HG03520 (cell line): Measurements from ENCODE around the gene PYGL.
"Not testable (repeated sequence)": the region's sequence is repeated elsewhere in the genome, so short reads cannot be mapped to it uniquely, and the experiment has no call there.

Source experiments
- ATAC-seq: cut with Tn5 transposase; IDR thresholded peaks from one replicate; pipeline ENCODE4 v1.9.1; 2021; ENCODE audit warnings: mild to moderate bottlenecking, moderate library complexity; ENCODE audit not compliant: unreplicated experiment

PYGL gene

DNA sequence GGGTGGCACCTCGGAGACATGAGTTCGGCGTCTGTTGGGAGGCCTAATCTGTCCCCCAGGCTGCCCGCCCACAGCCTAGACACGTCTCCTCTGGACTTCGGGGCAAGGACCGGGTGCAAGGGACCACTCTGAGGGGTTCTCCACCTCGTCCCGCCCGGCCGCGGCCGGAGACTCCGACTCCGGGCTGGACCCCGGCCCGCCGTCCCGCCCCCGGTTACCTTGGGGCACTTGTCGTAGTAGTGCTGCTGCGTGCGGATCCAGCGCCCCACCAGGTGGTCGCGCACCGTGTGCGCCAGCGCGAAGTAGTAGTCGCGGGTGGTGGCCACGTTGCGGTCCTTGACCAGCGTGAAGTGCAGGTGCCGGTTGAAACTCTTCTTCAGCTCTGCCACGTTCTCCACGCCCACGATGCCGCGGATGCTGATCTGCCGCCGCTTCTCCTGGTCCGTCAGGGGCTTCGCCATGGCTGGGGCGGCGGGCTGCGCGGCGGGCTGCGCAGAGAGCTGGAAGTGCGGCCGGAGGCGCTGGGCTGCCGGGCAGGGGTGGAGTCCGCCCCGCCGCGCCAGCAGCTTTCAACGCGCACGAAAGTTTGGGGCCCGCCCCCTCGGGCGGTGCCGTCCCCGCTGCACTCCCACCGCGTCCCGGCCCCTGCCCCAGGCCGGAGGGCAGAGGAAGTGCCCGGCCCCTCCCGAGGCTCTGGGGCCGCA is at the start of gene PYGL:
PYGL (minus strand) TSS at position 541 of the 704 bp plus-strand sequence; CDS start at position 461, 80 bp downstream.
- no peak for ATAC-seq

DNA sequence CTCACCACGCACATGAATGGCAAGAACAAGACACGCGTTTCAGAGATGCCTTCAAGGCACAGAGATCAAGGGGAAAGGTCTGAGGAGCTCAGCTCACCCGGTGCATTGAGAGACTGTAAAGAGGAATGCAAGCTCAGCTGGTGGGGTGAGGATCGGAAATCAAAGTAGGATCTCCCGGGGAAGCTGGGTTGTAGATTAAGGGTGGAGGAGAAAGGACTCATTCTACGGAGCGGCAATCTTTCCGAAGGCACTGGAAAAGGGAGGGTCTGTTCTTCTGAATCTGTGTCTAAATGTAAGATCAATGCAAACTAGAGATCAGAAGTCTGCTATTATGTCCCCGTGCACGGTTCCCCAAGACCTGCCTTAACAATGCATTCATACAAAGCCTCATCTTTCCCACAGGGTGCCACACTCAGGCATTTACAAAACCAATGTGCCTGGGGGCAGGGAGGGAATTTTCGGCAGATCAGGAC is 41.6 kb upstream of the PYGL start:
- no peak for ATAC-seq

DNA sequence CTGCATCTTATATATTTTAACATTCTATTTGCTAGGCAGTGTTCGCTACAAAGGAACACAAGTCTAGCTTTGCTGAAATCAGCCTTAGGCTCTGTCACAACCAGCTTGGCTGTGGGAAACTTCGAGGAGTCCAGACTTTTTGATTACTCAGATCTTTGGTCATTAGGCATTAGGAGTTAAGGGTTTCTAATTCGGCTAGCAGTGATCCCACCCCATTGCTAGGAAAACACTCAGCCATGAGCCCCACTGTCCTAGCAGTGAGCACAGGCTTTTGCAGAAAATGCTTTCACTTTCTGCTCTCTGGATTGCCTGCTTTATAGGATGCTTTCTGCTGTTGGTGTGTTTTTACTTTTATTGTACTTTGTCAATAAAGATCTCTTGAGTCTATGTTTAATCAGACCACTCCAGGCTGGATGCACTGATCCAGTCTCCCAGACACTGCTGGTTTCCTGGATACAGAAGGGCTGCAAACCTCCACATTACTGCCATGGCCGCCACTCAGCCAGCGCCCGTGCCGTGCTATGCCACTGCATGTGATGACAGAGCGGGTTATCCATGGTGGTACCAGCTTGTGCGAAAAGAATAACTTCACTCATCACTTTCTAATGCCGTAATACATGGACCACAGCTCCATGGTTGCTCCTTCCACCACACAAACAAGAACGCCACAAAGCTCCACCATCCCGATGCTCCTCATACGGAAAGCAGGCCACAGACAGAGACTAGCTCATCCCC is 41.0 kb upstream of the PYGL start:
- no peak for ATAC-seq

DNA sequence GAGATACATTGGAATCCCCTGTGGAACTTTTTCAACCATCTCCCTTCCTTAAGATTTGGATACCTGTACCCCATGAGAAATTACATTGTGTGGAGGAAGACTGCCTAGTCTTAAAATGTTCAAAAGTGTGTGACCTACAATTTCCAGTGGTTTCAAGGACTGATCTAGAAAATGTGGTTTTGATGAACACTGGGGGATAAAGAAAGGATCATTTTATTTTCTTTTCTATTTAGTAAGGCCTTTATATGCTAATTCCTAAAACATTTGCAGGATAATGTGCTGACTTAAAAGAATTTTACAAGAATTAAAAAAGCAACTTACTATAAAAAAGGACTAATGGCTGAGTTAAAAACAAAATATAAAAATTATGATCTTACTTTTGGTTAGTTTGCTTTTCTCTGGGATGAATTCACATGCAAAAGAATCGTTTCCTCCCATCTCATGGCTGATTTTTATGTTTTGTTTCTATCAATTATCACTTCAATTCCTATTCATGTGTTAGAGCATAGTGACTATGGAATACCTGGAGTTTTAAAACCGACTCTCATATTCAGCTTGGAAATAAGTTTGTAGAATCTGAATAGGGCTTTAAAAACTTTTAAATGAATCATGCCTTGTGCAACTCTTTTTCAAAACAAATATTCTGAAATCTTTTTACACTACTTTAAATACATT is 39.9 kb upstream of the PYGL start:
- ATAC-seq = no peak

DNA sequence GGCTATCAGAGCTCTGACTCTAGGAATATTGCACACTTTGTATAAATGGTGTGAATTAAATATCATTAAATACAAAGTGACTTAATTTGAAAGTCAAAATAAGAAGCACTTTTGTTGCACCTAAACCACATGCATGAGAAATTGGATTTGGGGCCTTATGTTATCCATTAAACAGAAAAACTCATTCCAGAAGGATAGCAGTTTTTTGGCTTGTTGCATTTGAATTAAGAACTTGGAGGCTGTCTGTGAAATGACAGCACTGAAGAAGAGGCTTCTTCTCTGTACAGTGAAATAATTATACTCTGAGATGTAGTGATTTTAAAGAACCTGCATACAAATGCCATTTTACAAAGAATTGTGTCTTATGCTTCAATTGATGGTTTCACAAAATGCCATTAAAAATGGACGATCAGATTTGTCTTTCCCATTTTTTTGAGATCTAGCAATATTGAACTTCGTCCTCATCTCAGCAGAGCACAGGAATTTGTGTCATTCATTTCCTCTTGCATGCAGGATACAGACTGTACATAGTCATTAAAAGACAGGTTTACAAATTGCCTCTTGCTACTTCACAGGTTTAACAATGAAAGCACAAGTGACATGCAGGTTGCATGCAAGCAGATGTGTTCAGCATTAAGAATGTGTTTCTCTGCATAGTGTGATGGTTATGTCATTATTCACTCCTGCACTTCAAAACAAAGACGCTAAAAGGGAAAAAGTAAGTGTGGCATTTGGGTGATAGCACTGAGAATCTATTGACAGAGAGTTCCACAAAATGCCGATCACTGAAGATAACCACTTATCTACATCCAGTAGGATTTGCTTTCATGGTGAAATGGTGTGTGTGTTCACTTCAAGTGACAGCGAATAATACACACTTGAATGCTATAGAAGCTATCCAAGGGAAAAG is 35.9 kb upstream of the PYGL start:
- no peak for ATAC-seq

DNA sequence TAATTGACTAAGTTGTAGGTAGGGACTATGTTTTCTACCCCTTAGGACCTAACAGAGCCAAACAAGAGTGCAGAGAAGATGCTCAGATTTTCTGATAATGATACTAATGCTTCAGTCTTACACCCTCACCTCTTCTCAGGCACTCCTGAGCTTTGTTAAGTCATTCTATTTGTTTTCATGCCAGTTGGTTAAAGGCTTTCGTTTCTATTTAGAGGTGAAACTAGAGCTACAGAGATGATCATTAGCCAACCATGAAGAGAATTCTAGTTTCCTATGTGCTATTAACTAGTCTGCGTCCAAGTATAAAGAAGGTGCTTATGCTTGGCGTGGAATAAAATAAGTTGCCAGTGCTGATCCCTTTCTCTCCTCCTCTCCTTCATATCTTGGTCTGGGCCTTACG is 34.6 kb upstream of the PYGL start:
- peak; percentile 85 for ATAC-seq

DNA sequence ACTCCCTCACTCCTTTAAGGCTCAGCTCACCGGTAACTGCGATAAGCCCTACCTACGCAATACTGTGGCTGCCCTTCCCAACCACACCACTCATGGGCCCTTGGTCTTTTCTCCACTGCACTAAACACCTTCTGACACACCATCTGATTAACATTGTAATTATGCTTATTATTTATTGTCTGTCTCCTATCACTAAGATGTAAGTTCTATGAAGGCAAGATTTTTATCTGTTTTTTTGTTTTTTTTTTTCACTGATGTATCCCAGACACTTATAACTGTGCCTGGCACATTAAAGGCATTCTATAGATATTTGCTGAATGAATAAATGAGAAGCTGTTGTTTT is 34.2 kb upstream of the PYGL start:
- ATAC-seq = no peak

DNA sequence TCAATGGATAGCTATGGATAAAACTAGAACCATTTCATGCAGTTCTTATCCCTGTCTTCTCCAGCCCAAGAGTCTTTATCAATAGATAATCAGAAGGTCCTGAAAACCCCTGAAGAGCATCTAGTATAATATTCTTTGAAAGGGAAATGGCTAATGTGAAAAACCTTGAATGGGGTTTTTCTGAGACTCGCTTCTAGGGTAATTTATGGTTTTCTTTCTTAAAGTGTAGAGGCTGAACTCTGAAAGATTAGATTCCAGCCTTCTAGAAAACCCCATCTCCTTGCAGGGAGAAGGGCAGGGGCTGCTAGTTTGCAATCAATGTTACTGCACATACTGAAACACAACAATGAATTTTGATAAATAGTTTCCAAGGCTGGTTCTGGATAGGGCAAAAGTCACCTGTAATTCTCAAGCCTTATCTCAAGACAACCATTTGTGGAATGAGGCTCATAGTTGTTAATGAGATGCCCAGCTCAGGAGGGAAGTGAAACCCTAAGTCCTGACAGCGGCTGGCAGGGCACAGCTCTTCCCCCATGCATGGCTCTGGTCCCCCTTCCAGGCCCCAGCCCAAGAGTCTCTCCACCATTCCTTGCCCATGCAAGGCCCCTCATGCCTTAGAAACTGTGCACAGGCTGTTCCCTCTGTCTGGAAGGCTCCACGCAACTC is 33.7 kb upstream of the PYGL start:
- no peak for ATAC-seq

DNA sequence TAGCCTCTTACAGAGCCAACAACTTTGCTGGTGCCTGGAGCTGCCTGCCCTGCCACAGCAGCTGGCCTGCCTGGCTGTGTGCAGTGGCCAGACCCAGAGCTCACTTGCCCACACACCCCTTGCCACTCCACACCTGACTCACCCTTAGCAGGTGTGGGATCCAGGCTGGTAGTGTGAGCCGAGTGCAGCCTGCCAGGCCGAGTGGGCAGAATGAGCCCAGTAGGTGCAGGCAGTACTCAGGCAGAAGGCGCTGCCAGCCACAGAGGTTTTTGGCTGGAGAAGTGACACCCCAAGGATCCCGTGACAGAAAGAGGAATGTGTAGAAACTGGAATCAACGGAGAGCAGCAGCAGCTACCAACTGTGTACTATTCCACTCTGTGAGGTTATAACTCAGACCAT is 29.8 kb upstream of the PYGL start:
- no peak for ATAC-seq

DNA sequence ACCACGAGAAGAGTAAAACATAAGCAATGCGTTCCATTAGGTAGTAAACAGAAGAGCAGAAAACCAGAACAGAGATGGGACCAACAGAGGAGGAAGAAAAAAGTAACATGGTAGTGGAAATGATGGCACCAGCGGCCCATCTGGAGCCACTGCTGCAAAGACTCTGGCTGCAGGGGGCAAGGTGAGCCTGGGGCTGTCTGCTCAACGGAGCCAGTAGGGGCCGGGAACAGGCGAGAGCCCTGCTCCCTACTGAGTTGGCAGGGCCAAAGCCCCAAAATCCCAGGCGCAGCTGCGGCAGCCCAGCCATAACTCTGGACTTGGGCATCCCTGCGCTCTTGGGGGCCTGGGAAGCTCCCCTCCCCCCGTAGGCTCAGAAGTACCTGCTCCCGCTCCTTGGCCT is 28.5 kb upstream of the PYGL start:
- no peak for ATAC-seq

DNA sequence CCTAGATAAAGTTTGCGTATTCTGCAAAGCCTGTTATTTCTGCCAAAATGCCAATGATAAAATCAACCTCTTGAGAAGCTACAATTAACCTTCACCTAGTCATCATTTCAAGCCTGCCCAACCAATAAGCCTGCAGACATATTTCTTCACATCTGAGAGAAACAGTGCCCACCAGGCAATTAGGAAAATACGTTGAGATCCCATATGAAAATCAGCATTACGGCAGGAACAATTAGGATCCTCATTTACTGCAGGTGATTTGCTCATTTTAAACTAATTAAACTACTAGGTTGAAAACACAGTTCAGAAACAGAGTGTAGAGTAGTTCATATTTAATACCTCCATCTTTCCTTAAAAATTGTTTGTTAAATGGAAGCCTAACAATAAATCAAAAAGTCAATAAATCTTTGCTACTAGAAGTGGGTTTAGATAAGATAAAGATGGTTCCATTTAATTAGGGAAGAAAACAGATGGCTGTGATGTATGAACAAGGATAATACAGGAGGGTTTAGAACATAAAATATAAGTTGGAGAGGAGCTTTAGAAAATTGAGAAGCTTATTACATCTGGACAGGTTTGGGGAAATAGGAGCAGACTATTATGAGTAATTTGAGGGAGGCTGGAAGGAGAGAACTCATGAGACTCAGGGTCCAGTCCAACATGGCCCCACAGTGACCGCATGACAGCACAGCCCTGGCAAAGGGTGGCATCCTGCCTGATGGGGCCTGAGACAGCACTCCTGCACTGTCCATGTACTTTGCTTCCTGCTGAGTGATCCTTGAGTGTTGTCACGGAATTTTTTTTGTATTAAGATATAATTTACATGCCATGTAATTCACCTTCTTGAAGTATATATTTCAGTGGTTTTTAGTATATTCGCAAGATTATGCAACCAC is 26.9 kb upstream of the PYGL start:
- no peak for ATAC-seq

DNA sequence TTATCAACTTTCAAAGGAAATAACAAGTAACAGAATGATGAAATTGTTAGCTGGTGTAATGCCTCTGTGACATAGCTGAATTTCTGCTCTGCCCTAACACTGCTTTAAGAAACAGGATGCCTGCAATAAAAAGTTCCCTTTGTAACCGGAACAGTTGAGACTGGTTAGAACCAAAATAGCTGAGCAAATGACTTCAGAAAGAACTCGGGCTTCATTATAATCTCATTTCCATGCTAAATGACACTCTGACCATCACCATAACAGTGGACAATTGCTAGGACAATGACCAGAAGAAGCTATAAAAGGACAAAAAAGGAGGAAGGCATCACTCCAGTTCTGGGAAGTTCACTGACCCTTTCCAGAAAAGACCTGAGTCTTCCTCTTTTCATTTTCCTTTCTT is 23.5 kb upstream of the PYGL start:
- no peak for ATAC-seq

DNA sequence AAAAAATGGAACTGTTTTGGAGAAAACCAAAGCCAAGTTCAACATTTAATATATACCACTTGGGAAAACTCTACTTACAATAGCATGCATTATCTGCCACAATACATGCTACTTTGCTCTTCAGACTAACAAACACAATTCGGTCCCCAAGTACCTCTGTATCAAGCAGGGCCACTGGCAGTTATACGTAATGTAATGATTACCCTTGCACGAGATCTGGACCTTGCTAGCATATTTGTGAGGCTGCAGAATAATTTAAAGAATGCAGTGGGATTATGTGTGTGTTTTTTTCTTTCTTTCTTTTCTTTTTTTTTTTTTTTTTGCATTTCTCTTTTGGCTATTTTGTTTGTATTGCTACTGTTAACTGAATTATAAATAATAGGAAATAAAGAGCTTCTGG is 22.8 kb upstream of the PYGL start:
- ATAC-seq = no peak

DNA sequence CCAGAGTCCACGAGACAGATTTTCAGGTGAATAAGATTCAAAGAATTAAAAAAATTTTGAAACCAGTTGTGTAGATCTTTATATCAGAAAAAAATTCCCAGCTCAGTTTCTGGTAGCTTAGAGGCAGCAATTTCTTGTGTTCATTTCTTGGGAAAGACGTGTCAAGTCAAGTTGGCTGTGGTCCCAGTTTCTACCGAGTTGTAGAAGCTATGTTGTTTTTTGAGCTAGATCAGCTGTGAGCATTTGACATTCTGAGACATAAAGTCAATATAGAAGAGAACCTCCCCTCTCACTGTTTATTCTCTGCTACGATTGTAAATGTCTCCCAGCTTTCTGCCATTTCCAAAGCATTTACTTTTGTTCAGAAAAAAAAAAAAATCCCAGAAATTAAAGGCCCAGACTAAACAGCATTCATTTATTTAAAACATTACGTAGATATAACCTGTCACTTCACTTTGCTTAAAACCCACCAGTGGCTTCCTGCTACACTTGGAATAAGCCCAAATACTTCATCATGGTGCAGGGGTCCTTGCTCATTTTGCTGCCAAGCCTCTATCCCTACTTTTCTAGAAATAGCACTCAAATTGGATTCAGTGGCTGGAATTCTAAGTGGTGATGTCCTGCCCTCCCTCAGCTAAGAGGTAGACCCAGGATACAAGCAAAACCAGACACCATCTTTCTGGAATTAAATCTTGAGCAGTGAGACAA is 20.6 kb upstream of the PYGL start:
- ATAC-seq = no peak

DNA sequence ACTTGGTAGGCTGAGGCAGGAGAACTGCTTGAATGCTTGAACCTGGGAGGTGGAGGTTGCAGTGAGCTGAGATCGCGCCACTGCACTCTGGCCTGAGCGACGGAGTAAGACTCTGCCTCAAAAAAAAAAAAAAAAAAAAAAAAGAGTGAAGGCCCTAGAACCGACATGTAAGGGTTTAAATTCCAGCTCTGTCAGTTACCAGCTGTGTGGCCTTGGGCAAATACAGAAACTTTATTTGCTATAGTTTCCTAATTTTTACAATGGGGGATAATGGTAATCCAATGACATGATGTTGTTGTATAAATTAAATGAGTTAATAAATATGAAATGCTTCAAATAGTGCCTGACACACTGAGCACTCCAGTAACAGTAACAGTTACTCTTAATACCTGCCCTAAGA is 19.6 kb upstream of the PYGL start:
- ATAC-seq = no peak

DNA sequence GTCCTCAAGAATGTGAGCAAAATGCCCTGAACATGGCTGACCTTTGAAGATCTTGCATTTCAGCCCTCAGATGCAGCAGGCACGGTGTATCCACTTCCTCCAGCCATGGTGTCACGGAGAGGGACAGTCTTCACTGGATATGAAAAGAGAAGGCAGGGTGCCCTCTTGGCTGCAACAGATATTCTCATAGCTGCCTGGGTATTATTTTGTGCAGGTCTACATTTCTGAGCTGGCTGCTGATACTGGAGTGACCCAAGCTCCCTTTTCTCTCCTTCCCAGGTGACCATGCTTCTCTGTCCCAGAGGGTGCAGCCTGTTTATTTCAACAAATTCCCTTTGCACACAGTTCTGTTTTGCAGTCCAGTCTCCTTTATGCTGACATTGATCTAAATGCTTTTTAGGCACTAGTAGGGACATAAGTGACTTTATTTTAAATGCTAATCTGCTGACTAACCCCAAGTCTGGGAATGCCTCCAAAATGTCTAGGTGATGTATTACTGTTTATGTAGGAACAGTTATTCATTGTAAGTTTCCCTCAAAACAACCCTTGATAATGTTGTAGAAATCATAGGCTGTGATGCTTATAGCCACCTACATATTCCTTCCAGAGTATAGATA is 17.4 kb upstream of the PYGL start:
- ATAC-seq = no peak

DNA sequence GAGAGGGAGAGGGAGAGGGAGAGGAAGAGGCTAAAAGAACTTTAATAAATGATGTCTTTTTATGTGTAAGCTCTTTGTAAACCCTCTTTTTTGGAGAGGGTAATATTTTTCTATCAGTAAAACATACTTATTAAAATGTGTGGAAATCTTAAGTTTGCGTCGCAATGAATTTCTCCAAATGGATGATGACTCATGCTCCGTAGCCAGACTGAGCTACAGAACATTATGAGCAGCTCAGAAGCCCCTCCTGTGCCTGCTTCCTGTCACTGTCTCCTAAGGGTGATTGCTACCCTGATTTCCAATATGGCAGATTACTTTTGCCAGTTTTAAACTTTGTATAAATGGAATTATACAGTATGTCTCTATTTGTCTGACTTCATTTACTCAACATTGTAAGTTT is 13.0 kb upstream of the PYGL start:
- ATAC-seq = no peak

DNA sequence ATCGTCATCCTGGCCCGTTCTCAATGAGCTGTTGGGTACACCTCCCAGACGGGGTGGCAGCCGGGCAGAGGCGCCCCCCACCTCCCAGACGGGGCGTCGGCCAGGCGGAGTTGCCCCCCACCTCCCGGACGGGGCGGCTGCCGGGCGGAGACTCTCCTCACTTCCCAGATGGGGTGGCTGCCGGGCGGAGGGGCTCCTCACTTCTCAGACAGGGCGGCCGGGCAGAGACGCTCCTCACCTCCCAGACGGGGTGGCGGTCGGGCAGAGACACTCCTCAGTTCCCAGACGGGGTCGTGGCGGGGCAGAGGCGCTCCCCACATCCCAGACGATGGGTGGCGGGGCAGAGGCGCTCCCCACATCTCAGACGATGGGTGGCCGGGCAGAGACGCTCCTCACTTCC is 12.1 kb upstream of the PYGL start:
- ATAC-seq = not testable (repeated sequence)
